ENCODE results near the gene CSRP1.

CSRP1 gene

GRCh38 chr1:201454608-201455007, 52.3 kb downstream of the CSRP1 start:
- DNase-seq (ENCODE audit: low read depth): no peak

- DNase-seq (ENCODE audit: low read depth): no peak
Observed at GRCh38 chr1:201452866-201453265, 54.1 kb downstream of the CSRP1 start.

- DNase-seq (ENCODE audit: low read depth): no peak
Observed at GRCh38 chr1:201450721-201451291, 56.1 kb downstream of the CSRP1 start.

- DNase-seq (ENCODE audit: low read depth): no peak
Observed at GRCh38 chr1:201448990-201449389, 57.9 kb downstream of the CSRP1 start.

DNA sequence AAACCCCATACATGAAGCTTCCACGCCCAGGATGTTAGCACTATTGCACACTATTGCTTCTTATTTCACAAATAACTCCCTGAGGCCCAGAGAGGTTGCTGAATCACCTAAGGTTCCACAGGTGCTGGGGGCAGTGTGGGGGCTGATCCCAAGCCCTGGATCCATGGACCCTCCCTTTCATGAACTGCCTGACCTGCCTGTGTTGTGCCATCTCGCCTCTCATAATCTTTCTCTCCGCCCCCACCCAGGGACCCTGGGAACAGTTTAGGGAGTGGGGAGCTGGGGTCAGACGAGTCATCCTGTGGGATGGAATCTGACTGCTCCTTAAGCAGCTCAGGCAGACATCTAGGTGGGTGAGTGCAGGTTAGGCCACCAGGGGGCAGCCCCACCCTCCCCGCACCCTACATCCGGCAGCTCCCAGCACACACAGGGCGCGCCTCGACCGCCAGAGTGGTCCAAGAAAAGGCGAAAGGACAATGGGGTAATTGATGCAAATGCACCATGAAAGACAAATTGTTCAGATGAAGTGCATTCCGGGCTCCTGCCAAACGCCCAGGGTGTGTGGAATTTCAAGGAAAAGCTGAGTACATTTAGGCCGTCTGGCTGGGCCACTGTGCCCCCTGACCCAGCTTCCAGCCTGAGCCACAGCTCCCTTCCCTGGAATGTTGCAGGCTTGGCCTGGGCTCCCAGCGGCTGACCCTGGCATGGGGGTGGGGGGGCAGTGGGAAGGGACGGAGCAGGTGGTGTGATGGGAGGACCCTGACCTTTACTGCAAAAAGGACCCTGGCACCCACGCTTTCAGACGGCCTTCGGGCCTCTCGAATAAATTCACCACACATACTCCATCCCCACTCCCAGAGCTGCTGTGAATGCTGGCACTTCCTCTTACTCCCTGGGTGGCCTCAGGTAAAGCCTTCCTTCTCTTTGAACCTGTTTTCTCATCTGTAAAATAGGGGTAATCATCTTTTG, 58.7 kb downstream of the CSRP1 start:
- peak; percentile 29 for DNase-seq (ENCODE audit: low read depth)

DNA sequence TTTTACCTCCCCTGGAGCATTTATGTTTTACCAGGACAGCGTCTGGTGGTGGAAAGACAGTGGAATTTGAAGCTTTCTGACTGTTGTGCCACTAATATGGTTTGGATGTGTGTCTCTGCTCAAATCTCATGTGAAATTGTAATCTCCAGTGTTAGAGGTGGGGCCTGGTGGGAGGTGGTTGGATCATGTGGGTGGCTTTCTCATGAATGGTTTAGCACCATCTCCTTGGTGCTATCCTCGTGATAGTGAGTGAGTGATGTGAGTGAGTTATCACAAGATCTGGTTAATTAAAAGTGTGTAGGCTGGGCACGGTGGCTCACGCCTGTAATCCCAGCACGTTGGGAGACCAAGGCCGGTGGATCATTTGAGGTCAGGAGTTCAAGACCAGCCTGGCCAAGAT, 61.6 kb downstream of the CSRP1 start:
- DNase-seq (ENCODE audit: low read depth): no peak

GRCh38 chr1:201444792-201445191, 62.1 kb downstream of the CSRP1 start:
- no peak for DNase-seq (ENCODE audit: low read depth)

GRCh38 chr1:201443747-201444146, 63.2 kb downstream of the CSRP1 start:
- DNase-seq (ENCODE audit: low read depth): no peak

DNA sequence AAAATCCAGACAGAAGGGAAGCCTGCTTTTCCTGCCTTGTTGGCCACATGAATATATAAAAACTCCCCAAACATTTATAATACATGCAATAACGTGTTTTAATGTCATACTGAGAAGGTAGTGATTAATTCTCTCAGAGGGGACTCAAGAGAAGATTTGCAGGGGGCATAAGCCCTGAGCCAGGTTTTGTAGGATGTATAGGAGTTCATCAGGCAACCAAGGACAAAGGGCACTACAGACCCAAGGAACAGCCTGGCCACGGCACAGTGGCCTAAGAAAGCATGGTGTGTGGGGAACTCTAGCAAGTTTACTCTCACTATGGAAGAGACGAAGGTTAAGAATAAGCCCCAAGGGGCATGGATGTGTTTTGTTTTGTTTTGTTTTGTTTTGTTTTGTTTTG, 70.0 kb downstream of the CSRP1 start:
- DNase-seq (ENCODE audit: low read depth): no peak

DNA sequence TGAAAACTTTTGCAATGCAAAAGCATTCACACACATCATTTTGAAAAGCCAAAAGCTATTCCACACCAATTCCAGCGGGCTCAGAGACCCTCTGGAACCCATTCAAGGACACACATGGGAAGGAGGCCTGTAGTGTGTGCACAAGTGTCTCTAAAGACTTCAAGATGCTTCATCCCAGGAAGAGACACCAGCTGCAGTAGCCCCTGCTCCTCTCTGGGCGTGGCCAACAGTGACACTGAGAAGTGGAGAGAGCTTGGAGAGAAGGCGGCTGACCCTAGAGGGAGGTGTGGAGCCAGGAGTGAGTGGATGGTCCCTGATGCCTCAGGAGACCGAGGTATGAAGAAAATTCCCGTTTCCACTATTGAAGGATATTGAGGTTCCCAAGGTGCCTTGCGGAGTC, 70.5 kb downstream of the CSRP1 start:
- DNase-seq (ENCODE audit: low read depth): no peak

DNA sequence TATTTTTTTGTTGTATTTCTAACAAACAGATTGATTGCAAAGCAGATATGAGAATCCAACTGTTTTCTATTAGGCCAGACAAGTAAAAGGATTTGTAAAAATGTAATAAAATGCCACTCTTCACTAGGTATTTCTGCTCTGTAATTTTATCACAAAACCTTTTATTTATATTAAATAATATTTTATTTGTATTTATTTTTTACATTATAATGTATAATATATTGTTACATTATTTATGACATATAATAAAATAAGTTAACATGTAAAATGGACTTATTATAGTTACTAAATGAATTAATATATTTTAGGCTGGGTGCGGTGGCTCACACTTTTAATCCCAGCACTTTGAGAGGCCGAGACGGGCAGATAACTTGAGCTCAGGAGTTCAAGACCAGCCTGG, 72.7 kb downstream of the CSRP1 start:
- no peak for DNase-seq (ENCODE audit: low read depth)

- no peak for DNase-seq (ENCODE audit: low read depth)
Observed at GRCh38 chr1:201433609-201434008, 73.3 kb downstream of the CSRP1 start.
